Esophagus (tissue), 2 donors: ENCODE data around the gene GALNS. TPM values are rescaled to one million over a fixed set of nuclear protein-coding genes. Genes with fewer than 3 reads are reported as not detected.

Experiments
- H3K27ac ChIP-seq, 2 donors: one replicate each; pipeline ENCODE4 v1.5.1; 2013; ENCODE audit warnings: low read depth in 2 of 2, mild to moderate bottlenecking in 2 of 2, inconsistent platforms in 1 of 2, low read length in 1 of 2, moderate library complexity in 1 of 2
- H3K27me3 ChIP-seq, 2 donors: one replicate each; pipeline ENCODE4 v1.6.1; 2013; ENCODE audit warnings: low read length in 2 of 2, control low read depth in 1 of 2, mild to moderate bottlenecking in 1 of 2; ENCODE audit not compliant: insufficient read depth in 2 of 2, control insufficient read depth in 1 of 2
- H3K36me3 ChIP-seq, 2 donors: one replicate each; pipeline ENCODE4 v1.6.1; 2013; ENCODE audit warnings: low read length in 1 of 2; ENCODE audit not compliant: control insufficient read depth in 2 of 2, insufficient read depth in 2 of 2
- H3K4me1 ChIP-seq, 2 donors: one replicate each; pipeline ENCODE4 v1.6.1; 2013; ENCODE audit warnings: low read length in 1 of 2; ENCODE audit not compliant: control insufficient read depth in 2 of 2, insufficient read depth in 2 of 2
- H3K4me3 ChIP-seq, 2 donors: one replicate each; pipeline ENCODE4 v1.5.1; 2013; ENCODE audit warnings: low read length in 2 of 2, mild to moderate bottlenecking in 2 of 2, low read depth in 1 of 2, moderate library complexity in 1 of 2
- H3K9me3 ChIP-seq, 2 donors: one replicate each; pipeline ENCODE4 v1.6.1; 2013; ENCODE audit warnings: mild to moderate bottlenecking in 2 of 2, low read depth in 1 of 2, low read length in 1 of 2, moderate library complexity in 1 of 2; ENCODE audit not compliant: control insufficient read depth in 2 of 2, insufficient read depth in 1 of 2
- WGBS, 2 donors: extraction: QIAGEN DNeasy Blood & Tissue Kit; methylation state at CpG; one replicate each; pipeline ENCODE4 v1.1.7; 2013; 5-methylcytosine and 5-hydroxymethylcytosine counted together
- polyA plus RNA-seq, 2 donors: library from polyadenylated mRNA; stranded (reverse); fragments of 200-250 nt; gene quantifications; one replicate each; pipeline ENCODE4 v1.2.3, GENCODE V29; 2013
- donor health status: healthy with polysubstance abuse.
- donor health status: Bipolar disorder and iron deficiency.

GALNS gene
- polyA plus RNA-seq, 2 donors, result 10.7 to 20.4 TPM

DNA sequence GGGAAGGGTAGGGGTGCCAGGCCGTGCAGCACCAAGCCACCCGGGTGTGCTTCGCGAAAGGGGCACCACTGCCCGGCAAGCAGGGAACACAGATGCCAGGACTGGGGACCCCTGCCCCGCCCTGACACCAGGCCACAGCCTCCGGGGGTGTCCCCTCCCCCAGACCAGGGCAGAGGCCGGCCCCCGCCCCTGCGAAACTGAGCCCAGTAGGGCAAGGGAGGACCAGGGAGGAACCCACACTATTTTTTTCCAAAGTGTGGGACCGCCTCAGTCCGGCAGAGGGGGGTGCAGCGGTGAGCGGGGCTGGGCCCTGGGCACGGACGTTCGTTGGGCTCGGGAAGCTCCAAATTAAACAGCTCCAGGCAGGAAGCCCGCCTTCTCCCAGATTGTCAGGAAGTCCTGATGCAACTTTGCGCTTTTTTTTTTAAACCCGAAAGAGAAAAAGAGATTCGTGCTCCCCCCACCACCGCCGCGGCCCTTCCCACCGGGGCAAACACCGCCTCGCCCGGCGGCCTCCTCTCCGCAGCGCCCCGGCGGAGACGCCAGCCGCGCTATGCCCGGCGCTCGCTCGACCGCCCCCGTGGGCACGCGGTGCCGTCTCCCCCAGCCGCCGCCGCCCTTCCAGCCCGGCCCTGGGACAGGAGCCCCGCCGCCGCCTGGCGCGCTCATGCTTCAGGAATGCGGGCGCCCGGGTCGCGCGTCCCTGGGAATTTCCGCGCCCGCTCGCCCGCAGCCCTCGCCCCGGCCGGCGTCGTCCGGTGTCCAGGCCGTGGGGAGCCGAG lies 72.5 kb downstream of the GALNS start:
- no peaks in the 10 kb centered on the region for H3K27me3 ChIP-seq
- peaks cover 8 to 27% of the 10 kb centered on the region in 2 donors for H3K4me1 ChIP-seq
- H3K27ac ChIP-seq, result peak overlapping the region; percentile 86 to 94
- 2 to 6% methylated on average over 44 to 74 of the region's 74 CpGs for WGBS, 2 donors
- H3K9me3 ChIP-seq, result no peaks in the 10 kb centered on the region
- peak overlapping the region; percentile 71 to 73 for H3K4me3 ChIP-seq
- H3K36me3 ChIP-seq, result no peaks in the 10 kb centered on the region

DNA sequence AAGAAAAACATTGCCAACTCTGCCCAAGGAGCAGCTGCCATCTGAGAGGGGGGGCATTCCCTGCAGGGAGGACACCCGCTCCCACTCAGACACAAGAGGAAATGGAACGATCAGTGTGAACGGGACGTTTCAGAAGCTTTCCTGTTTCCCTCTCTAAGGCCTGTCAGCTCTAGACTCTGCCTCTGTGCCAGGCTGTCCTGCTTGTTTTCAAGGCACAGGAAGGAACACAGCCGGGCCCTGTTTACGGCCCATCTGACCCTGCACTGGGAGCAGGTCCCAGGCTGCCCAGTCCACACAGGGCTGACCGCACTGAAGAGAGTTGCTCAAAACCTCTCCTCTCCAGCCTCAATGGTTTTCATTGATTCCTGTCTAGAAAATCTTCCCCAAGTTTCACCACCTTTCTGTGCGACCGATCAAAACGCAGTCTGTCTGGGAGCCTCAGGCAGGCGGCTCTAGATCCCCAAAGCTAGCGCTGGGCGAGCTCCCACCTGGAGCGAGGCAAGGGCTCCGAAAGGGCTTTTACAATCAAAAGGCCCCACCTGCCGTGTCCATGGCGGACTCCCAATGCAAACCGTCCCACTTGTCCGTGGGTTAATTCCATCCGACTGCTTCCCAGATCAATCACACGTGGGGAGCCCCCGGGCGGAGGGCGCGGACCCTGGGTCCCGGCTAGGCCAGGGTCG lies 73.2 kb downstream of the GALNS start:
- Histone ChIP-seq H3K27me3 (no peaks in the 10 kb centered on the region), H3K4me1 (peaks cover 8 to 27% of the 10 kb centered on the region in 2 donors), H3K9me3 (no peaks in the 10 kb centered on the region), H3K27ac (peak overlapping the region; percentile 86 to 94), H3K36me3 (no peaks in the 10 kb centered on the region), H3K4me3 (peak overlapping the region; percentile 71 to 73)
- WGBS, 2 donors, result 20 to 26% methylated on average over 27 of the region's 27 CpGs

DNA sequence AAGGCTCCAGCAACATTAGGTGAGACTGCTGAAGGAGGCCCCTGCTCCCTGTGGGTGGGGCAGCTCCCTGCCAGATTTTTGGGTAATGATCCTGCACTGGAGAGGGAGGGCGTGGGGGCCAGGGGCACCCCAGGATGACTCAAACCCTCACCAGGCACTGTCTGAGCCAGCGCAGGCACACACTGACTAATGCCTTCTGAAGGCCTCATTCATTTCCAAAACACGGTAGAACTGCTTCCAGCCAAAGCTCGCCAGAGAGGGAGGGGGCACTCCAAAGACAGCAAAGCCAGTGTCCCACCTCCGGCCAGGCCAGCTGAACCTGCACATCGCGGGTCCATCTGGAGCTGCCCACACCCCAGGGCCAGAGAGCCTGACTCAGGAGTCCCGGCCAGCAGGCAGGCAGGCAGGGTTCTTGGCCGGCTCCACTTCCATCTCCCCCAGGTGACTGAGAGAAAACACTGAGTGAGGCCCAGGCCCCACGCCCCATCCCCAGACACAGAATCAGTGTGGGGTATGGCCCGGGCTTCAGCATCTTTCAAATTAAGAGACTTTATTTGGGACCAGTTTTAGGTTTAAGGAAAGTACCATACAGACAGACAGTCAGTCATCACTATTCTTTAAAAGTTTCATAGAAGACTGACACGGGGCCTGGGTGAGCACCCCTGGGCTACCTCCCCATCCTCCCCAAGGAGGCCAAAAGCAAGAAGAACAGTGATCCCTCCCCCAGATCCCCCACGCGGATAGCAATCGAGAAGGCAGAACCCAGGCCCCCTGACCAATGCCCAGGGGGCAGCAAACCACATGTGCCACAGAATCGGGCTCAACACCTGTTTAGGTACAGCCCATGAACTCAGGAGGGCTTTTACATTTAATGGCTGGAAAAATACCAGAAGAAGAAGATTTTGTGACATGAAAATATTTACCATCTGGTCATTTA lies 74.0 kb downstream of the GALNS start:
- peak overlapping the region; percentile 71 to 73 for H3K4me3 ChIP-seq
- H3K9me3 ChIP-seq, result no peaks in the 10 kb centered on the region
- no peaks in the 10 kb centered on the region for H3K36me3 ChIP-seq
- WGBS, 2 donors, result 26 to 39% methylated on average over 16 of the region's 16 CpGs
- peak overlapping the region; percentile 86 to 94 for H3K27ac ChIP-seq
- no peaks in the 10 kb centered on the region for H3K27me3 ChIP-seq
- H3K4me1 ChIP-seq, result peaks cover 8 to 27% of the 10 kb centered on the region in 2 donors

DNA sequence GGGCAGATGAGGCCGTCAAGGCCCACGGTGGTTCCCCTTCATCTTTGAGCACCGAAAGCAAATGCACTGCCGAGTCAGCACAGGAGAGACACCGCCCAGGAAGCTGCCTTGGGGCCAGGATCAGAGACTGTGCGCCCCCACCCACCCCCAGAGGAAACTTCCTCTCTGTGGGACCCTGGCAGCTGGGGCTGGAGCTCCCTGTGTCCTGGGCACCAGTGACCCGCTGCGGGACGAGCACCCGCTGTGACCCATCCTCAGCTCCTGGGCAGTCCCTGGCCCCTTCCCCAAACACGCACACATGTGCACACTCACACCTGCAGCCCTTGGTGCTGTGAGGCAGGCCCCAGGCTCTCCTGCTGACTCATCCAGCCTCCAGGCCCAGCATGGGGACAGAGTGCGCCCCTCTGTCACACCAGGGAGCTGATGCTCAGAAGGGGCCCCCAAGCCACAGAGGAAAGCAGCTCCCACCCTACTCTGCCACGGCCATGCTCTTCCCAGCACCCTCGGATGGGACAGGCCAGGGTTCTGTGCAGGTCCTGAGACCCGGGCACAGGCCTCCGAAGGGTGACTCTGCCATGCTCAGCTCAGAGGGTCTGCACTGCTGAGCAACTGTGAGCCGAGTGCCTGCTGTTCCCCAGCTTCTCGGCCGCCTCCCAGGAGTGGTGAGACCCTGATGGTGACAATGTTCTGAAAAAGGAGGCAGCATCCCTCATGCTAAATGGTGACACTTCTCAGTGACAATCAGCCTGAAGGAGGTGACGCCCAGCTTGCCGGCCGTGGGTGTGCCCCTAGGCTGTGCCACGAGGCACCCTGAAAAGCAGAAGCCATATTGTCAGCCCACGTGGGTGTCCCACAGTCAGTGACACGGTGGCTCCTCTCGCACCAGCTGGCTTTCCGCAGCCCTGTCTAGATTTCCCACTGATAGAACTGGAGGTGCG lies 75.3 kb downstream of the GALNS start:
- H3K27ac ChIP-seq, result peak overlapping the region; percentile 86 to 94
- H3K4me3 ChIP-seq, result peak overlapping the region in 1 of 2 donors; percentile 4
- H3K27me3 ChIP-seq, result no peaks in the 10 kb centered on the region
- peaks cover 8 to 30% of the 10 kb centered on the region in 2 donors for H3K4me1 ChIP-seq
- H3K9me3 ChIP-seq, result no peaks in the 10 kb centered on the region
- H3K36me3 ChIP-seq, result no peaks in the 10 kb centered on the region
- 60 to 61% methylated on average over 28 of the region's 28 CpGs for WGBS, 2 donors

DNA sequence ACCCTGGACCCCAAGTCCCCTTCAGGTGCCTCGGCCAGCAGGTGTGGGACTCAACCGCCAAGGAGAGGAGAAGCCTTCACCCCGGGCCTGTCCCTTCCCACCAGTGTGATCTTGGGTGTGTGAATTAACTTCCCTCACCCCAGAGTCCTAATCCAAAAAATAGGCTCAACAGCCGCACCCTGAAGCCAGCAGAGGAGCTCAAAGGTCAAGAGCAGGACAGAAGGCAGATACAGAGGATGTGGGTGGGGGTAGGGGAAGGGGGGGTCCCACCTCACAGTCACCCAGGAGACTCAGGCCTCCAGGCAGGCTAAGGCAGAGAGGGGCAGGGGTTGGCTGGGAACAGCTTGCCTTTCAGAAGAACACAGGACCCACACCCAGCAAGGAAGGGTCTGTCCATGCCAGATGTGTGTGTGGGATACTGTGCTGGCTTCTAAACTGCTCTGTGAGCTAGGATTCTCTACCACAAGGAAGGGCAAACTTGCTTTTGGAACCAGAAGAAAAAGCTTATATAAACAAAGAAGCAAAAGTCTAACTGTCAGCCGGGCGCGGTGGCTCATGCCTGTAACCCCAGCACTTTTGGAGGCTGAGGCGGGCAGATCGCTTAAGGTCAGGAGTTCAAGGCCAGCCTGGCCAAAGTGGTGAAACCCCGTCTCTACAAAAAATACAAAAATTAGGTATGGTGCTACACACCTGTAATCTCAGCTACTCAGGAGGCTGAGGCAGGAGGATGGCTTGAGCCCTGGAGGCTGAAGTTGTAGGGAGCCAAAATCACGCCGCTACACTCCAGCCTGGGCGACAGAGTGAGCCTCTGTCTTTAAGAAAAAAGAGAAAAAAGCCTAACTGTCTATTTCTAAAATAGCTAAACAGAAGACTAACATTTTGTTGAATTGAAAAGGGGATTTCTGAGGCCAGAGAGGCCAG lies 76.3 kb downstream of the GALNS start:
- H3K4me1 ChIP-seq, result peaks cover 8 to 30% of the 10 kb centered on the region in 2 donors
- 58 to 67% methylated on average over 13 of the region's 13 CpGs for WGBS, 2 donors

DNA sequence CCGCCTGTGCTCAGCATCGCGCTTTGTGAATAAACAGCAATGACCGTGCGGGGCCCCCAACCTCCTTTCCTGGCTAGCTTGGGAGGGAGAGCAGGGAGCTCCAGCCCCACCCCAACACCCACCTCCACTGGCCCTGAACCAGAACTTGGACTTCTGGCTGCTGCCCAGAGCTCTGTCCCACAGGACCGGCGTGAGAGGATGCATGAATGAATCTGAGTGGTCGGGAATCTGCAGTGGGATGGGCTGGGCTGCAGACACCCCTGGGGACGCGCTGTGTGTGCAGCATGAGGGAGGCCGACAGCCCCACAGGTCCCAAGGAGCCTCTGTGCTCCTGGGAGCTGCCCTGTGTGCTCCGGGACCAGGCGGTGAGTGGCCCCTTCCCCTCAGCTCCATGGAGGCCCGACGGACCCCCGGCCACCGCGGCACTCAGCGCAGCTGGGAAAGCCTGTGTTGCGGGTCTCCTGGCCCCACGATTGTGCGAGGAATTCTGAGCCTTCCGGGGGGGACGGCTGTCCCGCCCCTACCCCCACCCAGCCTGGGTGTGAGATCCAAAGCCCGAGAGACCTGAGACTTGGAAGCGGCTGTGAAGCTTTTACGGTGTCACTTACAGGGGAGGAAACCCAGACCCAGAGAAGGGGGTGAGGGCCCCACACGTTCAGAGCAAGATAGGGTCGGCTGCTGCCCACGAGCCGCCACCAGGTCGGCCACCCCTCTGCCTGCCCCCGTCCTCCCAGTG lies 77.2 kb downstream of the GALNS start:
- Histone ChIP-seq H3K4me1 (peaks cover 8 to 30% of the 10 kb centered on the region in 2 donors), H3K27me3 (no peaks in the 10 kb centered on the region), H3K27ac (peak overlapping the region; percentile 58 to 75), H3K4me3 (no peak overlapping the region), H3K9me3 (no peaks in the 10 kb centered on the region), H3K36me3 (peaks cover 0 to 3% of the 10 kb centered on the region in 2 donors)
- 66 to 69% methylated on average over 34 of the region's 34 CpGs for WGBS, 2 donors

More for the DNA sequence above, 76.3 kb downstream of the GALNS start:
- H3K4me3 ChIP-seq, result no peak overlapping the region
- H3K9me3 ChIP-seq, result no peaks in the 10 kb centered on the region
- H3K27ac ChIP-seq, result peak overlapping the region; percentile 58 to 75
- no peaks in the 10 kb centered on the region for H3K36me3 ChIP-seq
- no peaks in the 10 kb centered on the region for H3K27me3 ChIP-seq

DNA sequence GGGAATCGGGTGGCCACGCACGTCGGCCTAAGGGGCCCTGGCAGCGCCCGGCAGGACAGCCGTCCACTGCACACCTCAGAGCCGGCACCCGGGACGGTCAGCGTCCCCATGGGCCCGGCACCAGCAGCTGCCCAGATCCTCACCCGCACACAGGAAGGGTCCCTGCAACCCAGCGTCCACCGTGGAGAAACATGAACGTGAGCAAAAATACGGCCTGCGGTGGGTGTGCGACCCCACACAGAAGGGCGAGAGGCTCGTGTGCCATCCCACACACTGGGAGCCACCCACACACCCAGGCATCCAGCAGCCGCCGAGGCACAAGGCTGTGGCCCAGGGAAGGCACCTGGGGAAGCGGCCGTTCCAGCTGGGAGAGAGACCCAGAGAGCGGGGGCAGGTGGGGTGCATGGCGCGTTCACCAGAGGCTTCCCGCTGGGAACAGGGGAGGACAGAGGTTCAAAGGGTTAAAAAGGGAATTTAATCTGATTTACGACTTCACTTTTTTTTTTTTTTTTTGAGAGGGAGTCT lies 78.1 kb downstream of the GALNS start:
- WGBS, 2 donors, result 77 to 85% methylated on average over 30 of the region's 30 CpGs
- H3K9me3 ChIP-seq, result no peaks in the 10 kb centered on the region
- peaks cover 0 to 3% of the 10 kb centered on the region in 2 donors for H3K36me3 ChIP-seq
- H3K4me1 ChIP-seq, result peaks cover 8 to 33% of the 10 kb centered on the region in 2 donors
- H3K27ac ChIP-seq, result peak overlapping the region; percentile 17 to 35
- H3K27me3 ChIP-seq, result no peaks in the 10 kb centered on the region
- no peak overlapping the region for H3K4me3 ChIP-seq
